ENCODE results near the gene UCHL5. TPM values are rescaled to one million over a fixed set of nuclear protein-coding genes. Genes with fewer than 3 reads are reported as not detected.

UCHL5 gene
- polyA plus RNA-seq, 1 donor from 2014 or later: 28.8 TPM

DNA sequence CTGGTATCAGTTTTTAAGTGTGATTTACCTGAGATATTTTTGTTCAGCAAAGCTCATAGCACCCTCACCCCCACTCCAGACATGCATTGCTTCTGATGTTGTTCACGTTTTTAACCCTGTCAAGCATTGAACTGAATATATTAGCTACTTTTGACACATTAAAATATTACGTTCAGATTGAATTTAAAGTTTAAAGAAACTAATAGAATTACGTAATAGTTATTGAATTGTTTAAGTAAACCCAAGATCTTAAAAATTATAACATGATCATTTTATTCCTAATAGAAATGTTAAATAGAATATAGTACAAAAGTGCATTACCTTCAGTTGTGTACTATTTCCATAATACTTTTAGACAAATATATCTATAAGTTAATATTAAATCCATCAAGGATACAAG, 27.2 kb upstream of the UCHL5 start:
- TF ChIP-seq MXI1 (conservative IDR thresholded peaks at IDR 0.05; ENCODE audit: poor library complexity, severe bottlenecking) (no peak), POLR2AphosphoS5 (IDR thresholded peaks at IDR 0.05) (no peak), EP300 (conservative IDR thresholded peaks at IDR 0.05; ENCODE audit: poor library complexity, severe bottlenecking) (no peak), RAD21 (conservative IDR thresholded peaks at IDR 0.05) (no peak), TAF1 (IDR thresholded peaks at IDR 0.05; ENCODE audit: low read depth) (no peak), SMC3 (conservative IDR thresholded peaks at IDR 0.05; ENCODE audit: poor library complexity) (no peak), EZH2 (IDR thresholded peaks at IDR 0.05; ENCODE audit: borderline replicate concordance, insufficient read depth, low read length, poor library complexity, severe bottlenecking) (no peak)
- TF ChIP-seq, protein P1, sequence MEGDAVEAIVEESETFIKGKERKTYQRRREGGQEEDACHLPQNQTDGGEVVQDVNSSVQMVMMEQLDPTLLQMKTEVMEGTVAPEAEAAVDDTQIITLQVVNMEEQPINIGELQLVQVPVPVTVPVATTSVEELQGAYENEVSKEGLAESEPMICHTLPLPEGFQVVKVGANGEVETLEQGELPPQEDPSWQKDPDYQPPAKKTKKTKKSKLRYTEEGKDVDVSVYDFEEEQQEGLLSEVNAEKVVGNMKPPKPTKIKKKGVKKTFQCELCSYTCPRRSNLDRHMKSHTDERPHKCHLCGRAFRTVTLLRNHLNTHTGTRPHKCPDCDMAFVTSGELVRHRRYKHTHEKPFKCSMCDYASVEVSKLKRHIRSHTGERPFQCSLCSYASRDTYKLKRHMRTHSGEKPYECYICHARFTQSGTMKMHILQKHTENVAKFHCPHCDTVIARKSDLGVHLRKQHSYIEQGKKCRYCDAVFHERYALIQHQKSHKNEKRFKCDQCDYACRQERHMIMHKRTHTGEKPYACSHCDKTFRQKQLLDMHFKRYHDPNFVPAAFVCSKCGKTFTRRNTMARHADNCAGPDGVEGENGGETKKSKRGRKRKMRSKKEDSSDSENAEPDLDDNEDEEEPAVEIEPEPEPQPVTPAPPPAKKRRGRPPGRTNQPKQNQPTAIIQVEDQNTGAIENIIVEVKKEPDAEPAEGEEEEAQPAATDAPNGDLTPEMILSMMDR (IDR thresholded peaks at IDR 0.05; ENCODE audit: poor library complexity, severe bottlenecking): no peak
- TF ChIP-seq, protein P2, sequence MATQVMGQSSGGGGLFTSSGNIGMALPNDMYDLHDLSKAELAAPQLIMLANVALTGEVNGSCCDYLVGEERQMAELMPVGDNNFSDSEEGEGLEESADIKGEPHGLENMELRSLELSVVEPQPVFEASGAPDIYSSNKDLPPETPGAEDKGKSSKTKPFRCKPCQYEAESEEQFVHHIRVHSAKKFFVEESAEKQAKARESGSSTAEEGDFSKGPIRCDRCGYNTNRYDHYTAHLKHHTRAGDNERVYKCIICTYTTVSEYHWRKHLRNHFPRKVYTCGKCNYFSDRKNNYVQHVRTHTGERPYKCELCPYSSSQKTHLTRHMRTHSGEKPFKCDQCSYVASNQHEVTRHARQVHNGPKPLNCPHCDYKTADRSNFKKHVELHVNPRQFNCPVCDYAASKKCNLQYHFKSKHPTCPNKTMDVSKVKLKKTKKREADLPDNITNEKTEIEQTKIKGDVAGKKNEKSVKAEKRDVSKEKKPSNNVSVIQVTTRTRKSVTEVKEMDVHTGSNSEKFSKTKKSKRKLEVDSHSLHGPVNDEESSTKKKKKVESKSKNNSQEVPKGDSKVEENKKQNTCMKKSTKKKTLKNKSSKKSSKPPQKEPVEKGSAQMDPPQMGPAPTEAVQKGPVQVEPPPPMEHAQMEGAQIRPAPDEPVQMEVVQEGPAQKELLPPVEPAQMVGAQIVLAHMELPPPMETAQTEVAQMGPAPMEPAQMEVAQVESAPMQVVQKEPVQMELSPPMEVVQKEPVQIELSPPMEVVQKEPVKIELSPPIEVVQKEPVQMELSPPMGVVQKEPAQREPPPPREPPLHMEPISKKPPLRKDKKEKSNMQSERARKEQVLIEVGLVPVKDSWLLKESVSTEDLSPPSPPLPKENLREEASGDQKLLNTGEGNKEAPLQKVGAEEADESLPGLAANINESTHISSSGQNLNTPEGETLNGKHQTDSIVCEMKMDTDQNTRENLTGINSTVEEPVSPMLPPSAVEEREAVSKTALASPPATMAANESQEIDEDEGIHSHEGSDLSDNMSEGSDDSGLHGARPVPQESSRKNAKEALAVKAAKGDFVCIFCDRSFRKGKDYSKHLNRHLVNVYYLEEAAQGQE (IDR thresholded peaks at IDR 0.05; ENCODE audit: borderline replicate concordance): no peak
- H3K27ac ChIP-seq (ENCODE audit: low read length): no peak overlapping the region

GRCh38 chr1:193085263-193085662, 26.1 kb upstream of the UCHL5 start:
- Histone ChIP-seq H3K9me3 (ENCODE audit: low read length) (no peaks in the 10 kb centered on the region), H3K27me3 (ENCODE audit: insufficient read depth, low read depth, low read length) (no peaks in the 10 kb centered on the region), H3K9me2 (ENCODE audit: insufficient read depth, low read length) (no peaks in the 10 kb centered on the region), H3F3A (ENCODE audit: insufficient read depth, low read length, poor library complexity, severe bottlenecking) (no peaks in the 10 kb centered on the region), H3K4me2 (ENCODE audit: low read length) (no peak overlapping the region), H3K9ac (ENCODE audit: low read length) (no peak overlapping the region), H2AFZ (ENCODE audit: low read depth, low read length) (no peak overlapping the region), H4K20me1 (ENCODE audit: insufficient read depth) (no peaks in the 10 kb centered on the region), H3K36me3 (ENCODE audit: insufficient read depth, low read length) (peaks cover 31% of the 10 kb centered on the region), H3K27ac (ENCODE audit: low read length) (no peak overlapping the region), H3K4me3 (ENCODE audit: low read length) (no peak overlapping the region), H3K79me2 (replicated peaks; ENCODE audit: insufficient read depth, low read length) (no peaks in the 10 kb centered on the region)
- TF ChIP-seq, protein P1 (IDR thresholded peaks at IDR 0.05; ENCODE audit: poor library complexity, severe bottlenecking): no peak
- TF ChIP-seq POLR2AphosphoS5 (IDR thresholded peaks at IDR 0.05) (no peak), SMC3 (conservative IDR thresholded peaks at IDR 0.05; ENCODE audit: poor library complexity) (no peak), TAF1 (IDR thresholded peaks at IDR 0.05; ENCODE audit: low read depth) (no peak), MXI1 (conservative IDR thresholded peaks at IDR 0.05; ENCODE audit: poor library complexity, severe bottlenecking) (no peak)
- TF ChIP-seq, protein P2 (IDR thresholded peaks at IDR 0.05; ENCODE audit: borderline replicate concordance): no peak

More for the DNA sequence above, 27.2 kb upstream of the UCHL5 start:
- peaks cover 27% of the 10 kb centered on the region for H3K36me3 ChIP-seq (ENCODE audit: insufficient read depth, low read length)
- no peaks in the 10 kb centered on the region for H3K27me3 ChIP-seq (ENCODE audit: insufficient read depth, low read depth, low read length)
- H4K20me1 ChIP-seq (ENCODE audit: insufficient read depth): no peaks in the 10 kb centered on the region
- no peak overlapping the region for H3K9ac ChIP-seq (ENCODE audit: low read length)
- H3K4me2 ChIP-seq (ENCODE audit: low read length): no peak overlapping the region
- H3K79me2 ChIP-seq (replicated peaks; ENCODE audit: insufficient read depth, low read length): no peaks in the 10 kb centered on the region
- H3K4me3 ChIP-seq (ENCODE audit: low read length): no peak overlapping the region
- no peaks in the 10 kb centered on the region for H3K9me3 ChIP-seq (ENCODE audit: low read length)
- no peaks in the 10 kb centered on the region for H3K9me2 ChIP-seq (ENCODE audit: insufficient read depth, low read length)
- H3F3A ChIP-seq (ENCODE audit: insufficient read depth, low read length, poor library complexity, severe bottlenecking): no peaks in the 10 kb centered on the region
- H2AFZ ChIP-seq (ENCODE audit: low read depth, low read length): no peak overlapping the region
